HG03442 (cell line): Measurements from ENCODE around the gene GPR132.

Source experiments
- ATAC-seq: cut with Tn5 transposase; IDR thresholded peaks from one replicate; pipeline ENCODE4 v1.9.1; 2021; ENCODE audit warnings: mild to moderate bottlenecking, moderate library complexity; ENCODE audit not compliant: unreplicated experiment

GPR132 gene

DNA sequence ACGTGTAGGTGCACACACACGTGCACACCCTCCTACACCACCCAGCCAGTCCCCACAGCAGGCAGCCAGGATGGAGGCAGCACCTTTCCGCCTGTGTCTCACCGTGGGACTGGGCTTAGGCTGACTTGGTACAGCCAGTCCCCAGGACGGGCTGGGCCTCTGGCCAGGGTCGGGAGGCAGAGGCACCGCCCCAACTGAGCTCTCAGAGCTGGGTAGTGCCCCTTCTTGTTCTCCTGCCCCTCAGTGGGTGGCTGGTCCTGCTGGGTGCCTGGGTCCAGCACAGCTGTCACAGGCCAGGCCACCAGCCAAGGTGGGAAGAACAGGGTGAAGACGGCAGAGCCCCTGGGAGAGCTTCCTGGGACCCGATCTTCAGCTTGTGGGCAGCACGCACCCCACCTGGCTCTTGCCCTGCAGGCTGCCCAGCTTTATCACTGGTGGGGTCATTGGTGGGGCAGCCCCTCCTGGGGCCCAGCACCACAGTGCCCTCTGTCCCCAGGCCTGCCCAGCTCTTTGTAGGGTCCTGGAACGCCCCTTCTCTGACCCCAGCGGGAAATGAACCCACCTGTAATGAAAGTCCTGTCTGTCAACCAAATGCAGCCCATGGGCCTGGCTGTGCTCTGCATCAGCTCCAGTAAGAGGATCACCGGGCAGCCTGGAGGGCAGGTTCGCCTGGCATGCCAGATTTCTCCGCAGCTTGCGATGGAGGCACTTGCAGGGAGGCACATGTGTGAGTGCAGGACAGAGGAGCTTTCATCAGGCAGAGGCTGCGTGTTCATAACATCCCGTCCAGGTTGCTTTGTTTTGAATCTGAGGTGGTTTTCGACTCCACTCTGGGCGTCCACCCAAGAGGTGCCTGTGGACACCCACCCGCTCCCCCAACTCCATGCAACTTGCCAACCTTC lies 59.0 kb downstream of the GPR132 start:
- no peak for ATAC-seq

DNA sequence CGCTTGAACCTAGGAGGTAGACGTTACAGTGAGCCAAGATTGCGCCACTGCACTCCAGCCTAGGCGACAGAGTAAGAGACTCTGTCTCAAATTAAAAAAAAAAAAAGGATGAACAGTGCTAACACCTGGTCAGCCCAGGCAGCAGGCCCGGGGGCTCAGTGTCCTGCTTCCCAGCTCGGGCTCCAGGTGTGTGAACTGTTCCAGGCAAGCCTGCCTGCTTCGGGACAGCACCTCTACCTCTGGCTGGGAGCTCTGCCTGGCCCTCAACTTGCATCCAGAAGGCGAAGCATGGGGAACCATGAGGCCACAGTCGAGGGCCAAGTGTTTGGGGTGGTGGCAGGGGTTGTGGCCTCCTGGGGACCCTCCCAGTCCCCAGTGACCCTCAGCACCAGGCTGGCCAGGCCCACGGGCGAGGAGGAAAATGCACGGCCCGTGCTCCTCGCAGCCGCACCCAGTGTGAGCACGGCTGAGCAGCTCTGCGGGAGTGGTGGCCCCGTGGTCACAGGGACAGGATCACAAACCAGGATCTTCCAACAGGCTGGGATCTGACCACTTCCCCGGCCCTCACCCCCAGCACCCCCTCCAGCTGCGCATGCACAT lies 59.8 kb downstream of the GPR132 start:
- ATAC-seq = no peak
